GM12878 (cell line): ENCODE results near the gene CREBRF. TPM values are rescaled to one million over a fixed set of nuclear protein-coding genes. Genes with fewer than 3 reads are reported as not detected.

Experiments
- ATAC-seq: fragments of 200-7000 bp; cut with Tn5 transposase; 3 replicates; pipeline ENCODE4 v1.9.1; 2020; ENCODE audit warnings: mild to moderate bottlenecking, moderate library complexity
- BruUV-seq: library from RNA; stranded (reverse); fragments of 400-500 nt; replicated peaks from 2 replicates; lab custom pipeline; 2021; lab: Mats Ljungman, UMichigan
- CTCF ChIA-PET: fragments of 300-600 bp; sonication (Branson Sonifier 250); formaldehyde crosslinking; extraction: SDS; loops from one replicate; lab custom pipeline; 2021; ENCODE audit warnings: inconsistent platforms; lab: Yijun Ruan, JAX
- POLR2A ChIA-PET: fragments of 350-600 bp; formaldehyde crosslinking; extraction: SDS; loops from one replicate; lab custom pipeline; 2021; ENCODE audit warnings: inconsistent platforms; lab: Charles Lee
- RAD21 ChIA-PET: fragments of 300-600 bp; sonication (Branson Sonifier 250); formaldehyde crosslinking; loops from one replicate; lab custom pipeline; 2023; ENCODE audit warnings: antibody characterized with exemption; ENCODE audit not compliant: unreplicated experiment; lab: Charles Lee
- SMC1A ChIA-PET: fragments of 300-600 bp; sonication (Branson Sonifier 250); formaldehyde crosslinking; loops from one replicate; lab custom pipeline; 2023; ENCODE audit not compliant: unreplicated experiment, uncharacterized antibody; lab: Charles Lee
- DNase-seq: peaks from one replicate; pipeline ENCODE4 v3.0.0-alpha.2; 2011; ENCODE audit warnings: low read depth, low spot score
- FAIRE-seq: peaks from 3 replicates; lab custom pipeline; 2011; peaks lifted over from hg19 to GRCh38; lab: Jason Lieb, UNC
- H2AFZ ChIP-seq: 2 replicates; pipeline ENCODE4 v1.6.0; 2011; ENCODE audit warnings: low read depth, low read length, control low read depth; ENCODE audit not compliant: control insufficient read depth
- H3K27ac ChIP-seq: 2 replicates; pipeline ENCODE4 v1.5.1; 2011; ENCODE audit warnings: control low read depth; ENCODE audit not compliant: control insufficient read depth, insufficient read depth
- H3K27me3 ChIP-seq, 2 experiments: replicated peaks in 1 of 2; 2 replicates each; pipeline versions ENCODE4 v1.6.0 to v1.6.1; 2011; ENCODE audit warnings: low read length in 1 of 2; ENCODE audit not compliant: control insufficient read depth in 2 of 2, insufficient read depth in 2 of 2
- H3K36me3 ChIP-seq, 2 experiments: 2 replicates each; pipeline ENCODE4 v1.5.1; 2011; ENCODE audit warnings: low read length in 1 of 2; ENCODE audit not compliant: control insufficient read depth in 2 of 2, insufficient read depth in 2 of 2
- H3K4me1 ChIP-seq: 2 replicates; pipeline ENCODE4 v1.6.1; 2011; ENCODE audit warnings: mild to moderate bottlenecking, low read length, moderate library complexity, mixed read lengths; ENCODE audit not compliant: control insufficient read depth, insufficient read depth
- H3K4me2 ChIP-seq: 2 replicates; pipeline ENCODE4 v1.6.0; 2011; ENCODE audit warnings: control low read depth; ENCODE audit not compliant: control insufficient read depth, insufficient read depth
- H3K4me3 ChIP-seq: fragments of 200-600 bp; sonication (generic); 2 replicates; pipeline ENCODE4 v1.5.1; 2016
- H3K79me2 ChIP-seq: 2 replicates; pipeline ENCODE4 v1.6.0; 2011; ENCODE audit warnings: low read length; ENCODE audit not compliant: control insufficient read depth, insufficient read depth
- H3K9ac ChIP-seq: 2 replicates; pipeline ENCODE4 v1.8.0; 2011; ENCODE audit warnings: low read length, control low read depth, mixed read lengths; ENCODE audit not compliant: control insufficient read depth, insufficient read depth
- H3K9me3 ChIP-seq: replicated peaks from 3 replicates; pipeline ENCODE4 v1.5.1; 2011; ENCODE audit warnings: mild to moderate bottlenecking, low read length; ENCODE audit not compliant: control insufficient read depth, insufficient read depth
- H4K20me1 ChIP-seq: 2 replicates; pipeline ENCODE4 v1.6.0; 2011; ENCODE audit not compliant: control insufficient read depth, insufficient read depth
- CEBPB ChIP-seq, 2 experiments: fragments of 150-350 bp in 1 of 2; IDR thresholded peaks; 2 replicates each; pipeline ENCODE4 v1.6.1; 2012 to 2014; ENCODE audit warnings: low read depth in 2 of 2, low read length in 2 of 2, borderline replicate concordance in 1 of 2, inconsistent platforms in 1 of 2
- WGBS: methylation state at CpG from one replicate; pipeline ENCODE4 v1.1.6; 2016; ENCODE audit warnings: low lambda C conversion rate; ENCODE audit not compliant: insufficient replicate concordance, insufficient coverage; ENCODE audit errors: missing lambda C conversion rate; 5-methylcytosine and 5-hydroxymethylcytosine counted together
- in situ Hi-C: fragments of 300-500 bp; cut with MboI; formaldehyde crosslinking; loops from 9 replicates; pipeline ENCODE4 v1.14.3; 2018; ENCODE audit warnings: mixed read lengths
- intact Hi-C: fragments of 100-400 bp; cut with micrococcal nuclease; formaldehyde crosslinking; loops from one replicate; pipeline ENCODE4 v1.14.2; 2022; ENCODE audit not compliant: unreplicated experiment
- polyA plus RNA-seq, 11 experiments: library from polyadenylated mRNA; depleted of rRNA in 4 of 11; unstranded in 6 of 11; stranded (reverse) in 5 of 11; fragments of >200 nt; fragmentation: Nextera tagmentation in 4 of 11; fragmentation: Illumina TruSeq in 1 of 11; extraction: Ambion mirVana in 4 of 11; extraction: Trizol in 1 of 11; gene quantifications; 1 replicate in 1 of 11; 2 replicates in 10 of 11; pipeline versions ENCODE4 v1.2.1 to v1.2.3, GENCODE V29; 2011 to 2016; ENCODE audit warnings: inconsistent platforms in 2 of 11, missing spikeins in 2 of 11, low read depth in 1 of 11
- total RNA-seq, 4 experiments: library from RNA; depleted of rRNA in 3 of 4; stranded (reverse); fragments of >200 nt in 3 of 4; fragmentation: Illumina TruSeq in 1 of 4; extraction: Trizol in 1 of 4; gene quantifications; 2 replicates each; pipeline versions ENCODE4 v1.2.1 to v1.2.3, GENCODE V29; 2013 to 2021
- TF ChIP-seq, protein P1 (sequence below): fragments of 450-650 bp; formaldehyde crosslinking; IDR thresholded peaks from 2 replicates; pipeline ENCODE4 v1.4.0; 2022; ENCODE audit warnings: mild to moderate bottlenecking, moderate library complexity

CREBRF gene
- total and polyA plus RNA-seq, 10 of the 15 experiments (the other 5 are each of a cell fraction or from before 2014, with no cell fraction given), result 1.2 to 12.7 (median 3.9) TPM

DNA sequence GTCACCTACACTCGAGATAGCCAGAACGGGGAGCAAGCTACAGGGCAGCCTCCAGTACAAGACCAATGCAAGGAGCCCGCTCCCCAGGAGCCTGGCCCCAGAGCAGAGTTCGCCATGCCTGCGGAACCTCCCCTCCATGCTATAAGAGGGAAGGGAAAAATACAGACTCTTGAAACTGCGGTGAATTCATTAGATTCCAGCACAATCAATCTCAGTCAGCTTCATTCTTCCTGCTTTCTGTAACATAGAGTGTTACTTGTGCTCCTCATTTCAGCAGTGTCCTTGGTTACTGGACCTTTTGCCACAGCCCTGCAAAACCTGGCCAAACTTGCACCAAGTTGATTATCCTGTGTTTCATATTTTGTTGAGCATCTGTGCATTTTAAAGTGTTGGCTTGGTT, 22.2 kb upstream of the CREBRF start:
- Histone ChIP-seq H4K20me1 (no peaks in the 10 kb centered on the region), H3K9me3 (no peaks in the 10 kb centered on the region), H3K4me2 (no peak overlapping the region; the same call in none of the 2 replicates), H3K27ac (no peak overlapping the region; the same call in 1 of the 2 replicates), H3K4me3 (no peak overlapping the region), H3K9ac (no peak overlapping the region), H3K79me2 (peaks cover 29% of the 10 kb centered on the region), H3K36me3 (peaks cover 0 to 16% of the 10 kb centered on the region in 2 experiments; a peak in 3 of 4 replicates), H3K4me1 (peaks cover 29% of the 10 kb centered on the region)
- 94% methylated on average over 6 of the region's 6 CpGs for WGBS
- ChIA-PET POLR2A (interaction anchor here (0.6 to 2.9 kb wide), 6 partner anchors 16 to 50 kb away, joined by 3 to 24 read pairs (median 8); partner anchors contain the start of gene ATP6V0E1), CTCF (interaction anchor here (1.1 to 4.1 kb wide), 3 partner anchors 16 to 111 kb away, joined by 4 to 33 read pairs (median 11); partner anchors contain the start of genes ATP6V0E1 and BNIP1), RAD21 (interaction anchor here (1.0 to 3.4 kb wide), 4 partner anchors 24 to 110 kb away, joined by 4 to 46 read pairs (median 23); partner anchors contain the start of genes ATP6V0E1 and BNIP1)
- in situ Hi-C loops (no loop called here), intact Hi-C loops (no loop called here)
- no peak for DNase-seq
- TF ChIP-seq, protein P1, sequence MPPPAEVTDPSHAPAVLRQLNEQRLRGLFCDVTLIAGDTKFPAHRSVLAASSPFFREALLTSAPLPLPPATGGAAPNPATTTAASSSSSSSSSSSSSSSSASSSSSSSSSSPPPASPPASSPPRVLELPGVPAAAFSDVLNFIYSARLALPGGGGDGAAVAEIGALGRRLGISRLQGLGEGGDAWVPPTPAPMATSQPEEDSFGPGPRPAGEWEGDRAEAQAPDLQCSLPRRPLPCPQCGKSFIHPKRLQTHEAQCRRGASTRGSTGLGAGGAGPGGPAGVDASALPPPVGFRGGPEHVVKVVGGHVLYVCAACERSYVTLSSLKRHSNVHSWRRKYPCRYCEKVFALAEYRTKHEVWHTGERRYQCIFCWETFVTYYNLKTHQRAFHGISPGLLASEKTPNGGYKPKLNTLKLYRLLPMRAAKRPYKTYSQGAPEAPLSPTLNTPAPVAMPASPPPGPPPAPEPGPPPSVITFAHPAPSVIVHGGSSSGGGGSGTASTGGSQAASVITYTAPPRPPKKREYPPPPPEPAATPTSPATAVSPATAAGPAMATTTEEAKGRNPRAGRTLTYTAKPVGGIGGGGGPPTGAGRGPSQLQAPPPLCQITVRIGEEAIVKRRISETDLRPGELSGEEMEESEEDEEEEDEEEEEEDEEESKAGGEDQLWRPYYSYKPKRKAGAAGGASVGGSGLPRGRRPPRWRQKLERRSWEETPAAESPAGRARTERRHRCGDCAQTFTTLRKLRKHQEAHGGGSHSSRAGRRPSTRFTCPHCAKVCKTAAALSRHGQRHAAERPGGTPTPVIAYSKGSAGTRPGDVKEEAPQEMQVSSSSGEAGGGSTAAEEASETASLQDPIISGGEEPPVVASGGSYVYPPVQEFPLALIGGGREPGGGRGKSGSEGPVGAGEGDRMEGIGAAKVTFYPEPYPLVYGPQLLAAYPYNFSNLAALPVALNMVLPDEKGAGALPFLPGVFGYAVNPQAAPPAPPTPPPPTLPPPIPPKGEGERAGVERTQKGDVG (CRISPR knock-in tag), result no peak
- no peak for TF ChIP-seq CEBPB (IDR thresholded peaks at IDR 0.05; ENCODE audit: borderline replicate concordance in 1 of 2, low read depth in 2 of 2, low read length in 2 of 2)
- TF ChIP-seq, all 136 proteins: peak for 0
- FAIRE-seq (no peak), ATAC-seq (no peak)
- BruUV-seq, result no TSS peak
- Histone ChIP-seq H3K27me3 (no peaks in the 10 kb centered on the region), H2AFZ (no peak overlapping the region)
- SMC1A ChIA-PET, result interaction anchor here (0.7 to 2.7 kb wide), 6 partner anchors 19 to 112 kb away, joined by 3 to 20 read pairs (median 4); no protein-coding TSS in a partner anchor
